Colonic mucosa (tissue), 4 donors: ENCODE results near the gene CBARP. TPM values are rescaled to one million over a fixed set of nuclear protein-coding genes. Genes with fewer than 3 reads are reported as not detected.
A peak's percentile ranks its signal among the peaks of the same experiment; 100 is the strongest.

Experiments
- DNase-seq: peaks from one replicate; pipeline ENCODE4 v3.0.0-alpha.2; 2020
- H3K27ac ChIP-seq: fragments of 200-600 bp; one replicate; pipeline ENCODE4 v1.8.0; 2021
- H3K27me3 ChIP-seq: fragments of 200-600 bp; one replicate; pipeline ENCODE4 v1.8.0; 2021
- H3K36me3 ChIP-seq: fragments of 200-600 bp; one replicate; pipeline ENCODE4 v1.8.0; 2021
- H3K4me1 ChIP-seq: fragments of 200-600 bp; one replicate; pipeline ENCODE4 v1.8.0; 2021; ENCODE audit warnings: mild to moderate bottlenecking
- H3K4me3 ChIP-seq: fragments of 200-600 bp; one replicate; pipeline ENCODE4 v1.8.0; 2021
- H3K9ac ChIP-seq, 2 donors: one replicate each; pipeline ENCODE4 v1.7.0; 2013; ENCODE audit warnings: control low read depth in 2 of 2, low read depth in 2 of 2, low read length in 2 of 2
- H3K9me3 ChIP-seq: fragments of 200-600 bp; one replicate; pipeline ENCODE4 v1.8.0; 2021
- CTCF ChIP-seq: fragments of 200-600 bp; IDR thresholded peaks from one replicate; pipeline ENCODE4 v1.8.0; 2022; ENCODE audit warnings: antibody characterized with exemption, mild to moderate bottlenecking
- intact Hi-C: fragments of 100-400 bp; cut with DNase I; formaldehyde crosslinking; loops from one replicate; pipeline ENCODE4 v1.14.1; 2022
- total RNA-seq, 2 donors: library from RNA; stranded (reverse); fragmentation: NEBNext Ultra II Directional in 1 of 2; extraction: Animal tissue kit (Norgen Biotek cat#: 25700) in 1 of 2; gene quantifications; one replicate each; pipeline ENCODE4 v1.2.1, GENCODE V29; 2021
- donor health status: healthy.
- donor health status: DM: no; HTN: no; CAD: no.
- donor health status: DM: no; HTN: no; CAD: no.

Gene CBARP
- total RNA-seq, 2 donors from 2014 or later: 0.22 to 0.48 TPM

GRCh38 chr19:1225440-1226226 is 12.2 kb downstream of the CBARP start:
- DNase-seq: no peak
- no peaks in the 10 kb centered on the region for H3K4me1 ChIP-seq
- no peaks in the 10 kb centered on the region for H3K9me3 ChIP-seq
- intact Hi-C loops: no loop called here
- H3K4me3 ChIP-seq: no peak overlapping the region
- H3K9ac ChIP-seq: no peak overlapping the region
- no peaks in the 10 kb centered on the region for H3K27me3 ChIP-seq
- H3K27ac ChIP-seq: no peak overlapping the region
- TF ChIP-seq CTCF: no peak
- peaks cover 36% of the 10 kb centered on the region for H3K36me3 ChIP-seq

GRCh38 chr19:1224847-1225246 is 13.0 kb downstream of the CBARP start:
- H3K36me3 ChIP-seq: peaks cover 36% of the 10 kb centered on the region
- no peaks in the 10 kb centered on the region for H3K27me3 ChIP-seq
- no peak for DNase-seq
- no peak overlapping the region for H3K9ac ChIP-seq
- no peaks in the 10 kb centered on the region for H3K9me3 ChIP-seq
- no peak for TF ChIP-seq CTCF
- H3K27ac ChIP-seq: no peak overlapping the region
- H3K4me1 ChIP-seq: no peaks in the 10 kb centered on the region
- intact Hi-C loops: no loop called here
- no peak overlapping the region for H3K4me3 ChIP-seq

- intact Hi-C loops: no loop called here
- H3K4me3 ChIP-seq: no peak overlapping the region
- H3K4me1 ChIP-seq: no peaks in the 10 kb centered on the region
- peaks cover 36% of the 10 kb centered on the region for H3K36me3 ChIP-seq
- H3K9ac ChIP-seq: no peak overlapping the region
- no peak for TF ChIP-seq CTCF
- no peaks in the 10 kb centered on the region for H3K27me3 ChIP-seq
- no peak for DNase-seq
- H3K27ac ChIP-seq: no peak overlapping the region
- H3K9me3 ChIP-seq: no peaks in the 10 kb centered on the region
Observed at GRCh38 chr19:1224047-1224825, 13.6 kb downstream of the CBARP start.

- Histone ChIP-seq H3K36me3 (peaks cover 36% of the 10 kb centered on the region), H3K4me3 (no peak overlapping the region), H3K27ac (no peak overlapping the region), H3K4me1 (no peaks in the 10 kb centered on the region), H3K27me3 (no peaks in the 10 kb centered on the region), H3K9ac (no peak overlapping the region), H3K9me3 (no peaks in the 10 kb centered on the region)
- peak; percentile 24 for TF ChIP-seq CTCF
- DNase-seq: no peak
- intact Hi-C loops: no loop called here
Observed at GRCh38 chr19:1223018-1223855, 14.6 kb downstream of the CBARP start.

- peaks cover 36% of the 10 kb centered on the region for H3K36me3 ChIP-seq
- no peak for DNase-seq
- no peak overlapping the region for H3K27ac ChIP-seq
- no peaks in the 10 kb centered on the region for H3K27me3 ChIP-seq
- H3K4me1 ChIP-seq: no peaks in the 10 kb centered on the region
- no peaks in the 10 kb centered on the region for H3K9me3 ChIP-seq
- H3K4me3 ChIP-seq: no peak overlapping the region
- no peak for TF ChIP-seq CTCF
- H3K9ac ChIP-seq: no peak overlapping the region
- intact Hi-C loops: no loop called here
Observed at GRCh38 chr19:1222394-1222793, 15.4 kb downstream of the CBARP start.
